ENCODE measurements around the gene C1QL4. TPM values are rescaled to one million over a fixed set of nuclear protein-coding genes. Genes with fewer than 3 reads are reported as not detected.
A peak's percentile ranks its signal among the peaks of the same experiment; 100 is the strongest.

C1QL4 gene
- total RNA-seq, 2 experiments from 2014 or later = not detected

DNA sequence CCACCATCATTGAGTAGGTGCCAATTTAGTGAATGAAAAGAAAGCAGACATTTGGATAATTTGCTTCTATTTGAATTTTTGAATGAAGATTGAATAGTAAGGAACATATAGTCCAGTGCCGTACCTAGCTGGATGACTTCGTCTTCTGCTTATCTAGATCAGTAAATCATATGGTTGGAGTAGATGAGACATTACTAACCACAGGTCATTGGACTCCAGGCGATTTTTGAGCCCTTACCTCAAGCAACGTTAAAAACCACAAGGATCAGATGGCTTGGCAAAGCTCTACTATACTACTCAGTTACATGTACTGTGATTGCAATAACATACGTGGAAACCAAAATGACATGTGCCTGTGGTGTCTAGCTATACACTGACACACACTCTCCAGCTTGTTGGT lies 28.6 kb upstream of the C1QL4 start:
- Mint-ChIP-seq H3K27ac (peak overlapping the region; percentile 55), H3K27me3 (peaks cover 6% of the 10 kb centered on the region), H3K36me3 (ENCODE audit: low read depth) (peaks cover 2% of the 10 kb centered on the region), H3K4me3 (peak overlapping the region; percentile 55), H3K9me3 (no peaks in the 10 kb centered on the region), H3K4me1 (peaks cover 36% of the 10 kb centered on the region)
- CTCF ChIA-PET = interaction anchor here (1.5 to 2.4 kb wide), 2 partner anchors 31 to 183 kb away, joined by 3 to 9 read pairs; no protein-coding TSS in a partner anchor
- no peak for DNase-seq
- POLR2A ChIA-PET = interaction anchor here (1.9 kb wide), 1 partner anchor 42 kb away, joined by 6 read pairs; the partner anchor contains the start of gene TROAP

DNA sequence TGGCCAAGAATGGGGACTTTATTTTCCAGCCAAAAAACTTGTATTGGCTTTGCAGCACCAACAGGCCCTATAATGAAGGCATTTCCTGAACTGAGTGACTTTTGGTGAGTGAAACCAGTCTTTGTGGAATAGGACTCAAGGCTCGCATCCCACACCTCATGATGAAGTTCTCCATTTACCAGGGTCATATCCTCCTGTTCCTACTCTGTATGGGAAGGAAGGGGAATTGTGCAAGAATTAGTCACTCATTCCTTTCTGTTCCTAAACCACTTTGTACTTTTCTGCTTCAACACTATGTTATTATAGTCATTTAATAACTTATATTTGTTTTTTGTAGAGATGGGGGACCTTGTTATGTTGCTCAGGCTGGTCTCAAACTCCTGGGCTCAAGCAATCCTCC lies 28.0 kb upstream of the C1QL4 start:
- ChIA-PET CTCF (interaction anchor here (0.9 to 2.4 kb wide), 3 partner anchors 32 to 149 kb away, joined by 3 to 9 read pairs (median 3); partner anchors contain the start of gene PRPH), POLR2A (no interaction called here)
- no peaks in the 10 kb centered on the region for H3K36me3 Mint-ChIP-seq (ENCODE audit: low read depth)
- H3K9me3 Mint-ChIP-seq = no peaks in the 10 kb centered on the region
- no peak overlapping the region for H3K27ac Mint-ChIP-seq
- DNase-seq = no peak
- peaks cover 6% of the 10 kb centered on the region for H3K27me3 Mint-ChIP-seq
- peaks cover 32% of the 10 kb centered on the region for H3K4me1 Mint-ChIP-seq
- H3K4me3 Mint-ChIP-seq = no peak overlapping the region

DNA sequence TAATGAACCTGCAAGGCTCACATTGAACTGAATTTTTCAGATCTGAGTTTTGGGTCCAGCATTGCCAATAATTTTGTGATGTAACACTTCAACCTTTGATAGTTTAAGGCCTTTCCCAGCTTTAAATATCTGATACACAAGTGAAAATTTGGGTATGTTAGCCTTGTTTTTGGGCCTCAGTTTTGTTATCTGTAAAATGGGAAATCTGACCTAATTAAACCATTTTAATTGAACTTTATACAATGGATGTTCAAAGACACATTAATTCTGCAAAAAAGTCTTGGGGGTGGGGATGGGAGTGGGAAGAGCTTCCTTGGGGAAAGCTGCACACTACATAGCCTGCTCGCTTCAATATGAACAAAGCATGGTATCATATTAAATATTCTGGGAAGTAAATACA lies 25.1 kb upstream of the C1QL4 start:
- Mint-ChIP-seq H3K36me3 (ENCODE audit: low read depth) (no peaks in the 10 kb centered on the region), H3K27me3 (peaks cover 19% of the 10 kb centered on the region), H3K27ac (no peak overlapping the region), H3K4me3 (no peak overlapping the region), H3K4me1 (peaks cover 12% of the 10 kb centered on the region), H3K9me3 (no peaks in the 10 kb centered on the region)
- POLR2A ChIA-PET = no interaction called here
- no peak for DNase-seq
- CTCF ChIA-PET = interaction anchor here (0.7 to 2.7 kb wide), 5 partner anchors 14 to 152 kb away, joined by 3 to 12 read pairs (median 5); no protein-coding TSS in a partner anchor

DNA sequence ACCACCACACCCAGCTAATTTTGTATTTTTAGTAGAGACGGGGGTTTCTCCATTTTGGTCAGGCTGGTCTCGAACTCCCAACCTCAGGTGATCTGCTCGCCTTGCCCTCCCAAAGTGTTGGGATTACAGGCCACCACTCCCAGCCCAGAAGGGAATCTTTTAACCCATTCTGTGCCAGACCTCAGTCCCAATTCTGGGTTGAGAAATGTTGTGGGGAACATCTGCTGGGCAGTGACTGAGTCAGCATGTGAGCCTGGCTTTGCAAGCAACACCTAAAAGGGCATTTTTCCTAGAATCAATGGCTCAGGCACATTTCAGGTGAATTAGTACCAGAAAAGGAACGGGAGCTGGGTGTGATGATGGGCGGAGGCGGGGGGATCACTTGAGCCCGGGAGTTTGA lies 22.7 kb upstream of the C1QL4 start:
- CTCF ChIA-PET = interaction anchor here (0.6 to 3.7 kb wide), 7 partner anchors 7 to 153 kb away, joined by 5 to 66 read pairs (median 15); partner anchors contain the start of genes DNAJC22 and SPATS2
- H3K36me3 Mint-ChIP-seq (ENCODE audit: low read depth) = no peaks in the 10 kb centered on the region
- DNase-seq = no peak
- H3K27ac Mint-ChIP-seq = no peak overlapping the region
- H3K27me3 Mint-ChIP-seq = peaks cover 27% of the 10 kb centered on the region
- H3K4me1 Mint-ChIP-seq = peaks cover 3% of the 10 kb centered on the region
- H3K4me3 Mint-ChIP-seq = no peak overlapping the region
- POLR2A ChIA-PET = no interaction called here
- no peaks in the 10 kb centered on the region for H3K9me3 Mint-ChIP-seq

DNA sequence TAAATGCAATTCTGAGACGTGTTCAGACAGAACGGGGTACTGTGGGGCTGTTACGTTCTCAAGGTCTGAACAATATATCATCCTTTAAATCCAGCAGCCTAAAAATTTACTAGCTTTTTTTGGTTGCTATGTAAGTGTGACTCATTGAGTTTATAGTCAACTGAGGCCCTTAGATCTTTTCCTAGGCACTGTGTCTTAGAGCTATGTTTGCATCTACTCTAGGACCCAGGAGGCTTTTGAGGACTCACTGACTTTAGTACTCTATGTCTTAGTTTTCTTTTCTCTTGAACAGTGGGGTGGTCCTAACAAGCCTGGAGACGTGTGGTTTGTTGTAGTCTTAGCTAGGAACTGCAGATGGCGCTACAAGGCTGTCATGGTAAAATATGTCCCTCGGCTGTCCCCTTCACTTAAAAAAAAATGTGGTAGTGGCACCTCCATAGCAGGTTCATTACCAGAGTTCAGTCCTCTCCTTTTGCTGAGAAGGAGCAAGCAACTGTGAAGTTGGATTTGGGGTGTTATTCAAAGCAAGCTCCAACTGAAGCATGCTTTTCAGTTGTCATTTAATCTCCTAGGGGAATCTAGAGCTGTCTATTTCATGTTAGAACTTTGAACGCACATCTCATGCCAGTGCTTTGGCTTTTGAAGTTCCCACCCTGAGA lies 21.6 kb upstream of the C1QL4 start:
- Mint-ChIP-seq H3K9me3 (no peaks in the 10 kb centered on the region), H3K36me3 (ENCODE audit: low read depth) (no peaks in the 10 kb centered on the region), H3K27me3 (peaks cover 33% of the 10 kb centered on the region), H3K27ac (no peak overlapping the region), H3K4me1 (peaks cover 3% of the 10 kb centered on the region), H3K4me3 (no peak overlapping the region)
- DNase-seq = peak; percentile 73
- POLR2A ChIA-PET = interaction anchor here (0.6 kb wide), 1 partner anchor 36 kb away, joined by 3 read pairs; the partner anchor contains the start of gene TROAP
- CTCF ChIA-PET = interaction anchor here (0.6 to 3.7 kb wide), 28 partner anchors 8 to 328 kb away, joined by 3 to 66 read pairs (median 4); partner anchors contain the start of genes C1QL4, DNAJC22 and SPATS2

- no peak overlapping the region for H3K4me3 Mint-ChIP-seq
- H3K36me3 Mint-ChIP-seq (ENCODE audit: low read depth) = no peaks in the 10 kb centered on the region
- no peak for DNase-seq
- CTCF ChIA-PET = interaction anchor here (0.6 to 3.7 kb wide), 9 partner anchors 9 to 155 kb away, joined by 3 to 66 read pairs (median 4); partner anchors contain the start of genes C1QL4 and DNAJC22
- POLR2A ChIA-PET = no interaction called here
- peaks cover 3% of the 10 kb centered on the region for H3K4me1 Mint-ChIP-seq
- no peaks in the 10 kb centered on the region for H3K9me3 Mint-ChIP-seq
- H3K27me3 Mint-ChIP-seq = peaks cover 44% of the 10 kb centered on the region
- no peak overlapping the region for H3K27ac Mint-ChIP-seq
Measured at GRCh38 chr12:49357103-49357678, 20.2 kb upstream of the C1QL4 start.

DNA sequence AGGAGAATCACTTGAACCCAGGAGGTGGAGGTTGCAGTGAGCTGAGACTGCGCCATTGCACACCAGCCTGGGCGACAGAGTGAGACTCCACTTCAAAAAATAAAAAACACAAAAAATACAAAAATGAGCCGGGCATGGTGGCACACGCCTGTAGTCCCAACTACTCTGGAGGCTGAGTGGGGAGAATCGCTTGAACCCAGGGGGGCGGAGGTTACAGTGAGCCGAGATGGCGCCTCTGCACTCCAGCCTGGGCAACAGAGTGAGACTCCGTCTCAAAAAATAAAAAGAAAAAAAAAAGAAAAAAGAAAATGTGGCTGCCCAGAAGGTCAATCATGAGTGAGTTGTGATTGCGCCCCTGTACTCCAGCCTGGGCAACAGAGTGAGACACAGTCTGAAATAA lies 18.9 kb upstream of the C1QL4 start:
- CTCF ChIA-PET = interaction anchor here (0.9 to 3.7 kb wide), 3 partner anchors 8 to 158 kb away, joined by 3 to 36 read pairs (median 3); partner anchors contain the start of gene DNAJC22
- Mint-ChIP-seq H3K4me1 (peaks cover 3% of the 10 kb centered on the region), H3K4me3 (no peak overlapping the region), H3K27me3 (peaks cover 43% of the 10 kb centered on the region), H3K9me3 (no peaks in the 10 kb centered on the region), H3K27ac (no peak overlapping the region), H3K36me3 (ENCODE audit: low read depth) (no peaks in the 10 kb centered on the region)
- no peak for DNase-seq
- POLR2A ChIA-PET = no interaction called here

DNA sequence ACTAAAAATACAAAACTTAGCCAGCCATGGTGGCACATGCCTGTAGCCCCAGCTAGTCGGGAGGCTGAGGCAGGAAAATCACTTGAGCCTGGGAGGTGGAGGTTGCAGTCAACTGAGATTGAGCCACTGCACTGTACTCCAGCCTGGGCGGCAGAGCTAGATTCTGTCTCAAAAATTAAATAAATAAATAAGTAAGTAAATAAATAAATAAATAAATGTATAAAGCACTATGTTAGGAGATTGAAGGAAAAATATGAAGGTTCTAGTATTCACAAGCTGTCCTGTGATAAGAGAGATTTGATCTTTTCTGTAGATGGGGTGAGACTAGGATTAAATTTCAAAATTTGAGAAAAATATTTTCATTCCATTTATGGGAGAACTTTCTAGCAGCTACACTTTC lies 15.4 kb upstream of the C1QL4 start:
- no peak for DNase-seq
- Mint-ChIP-seq H3K9me3 (no peaks in the 10 kb centered on the region), H3K4me3 (no peak overlapping the region), H3K27ac (no peak overlapping the region), H3K4me1 (peaks cover under 1% of the 10 kb centered on the region), H3K27me3 (peaks cover 52% of the 10 kb centered on the region), H3K36me3 (ENCODE audit: low read depth) (no peaks in the 10 kb centered on the region)
- POLR2A ChIA-PET = no interaction called here
- CTCF ChIA-PET = interaction anchor here (0.9 to 1.4 kb wide), 4 partner anchors 10 to 228 kb away, joined by 3 to 6 read pairs (median 4); partner anchors contain the start of genes C1QL4 and SPATS2

DNA sequence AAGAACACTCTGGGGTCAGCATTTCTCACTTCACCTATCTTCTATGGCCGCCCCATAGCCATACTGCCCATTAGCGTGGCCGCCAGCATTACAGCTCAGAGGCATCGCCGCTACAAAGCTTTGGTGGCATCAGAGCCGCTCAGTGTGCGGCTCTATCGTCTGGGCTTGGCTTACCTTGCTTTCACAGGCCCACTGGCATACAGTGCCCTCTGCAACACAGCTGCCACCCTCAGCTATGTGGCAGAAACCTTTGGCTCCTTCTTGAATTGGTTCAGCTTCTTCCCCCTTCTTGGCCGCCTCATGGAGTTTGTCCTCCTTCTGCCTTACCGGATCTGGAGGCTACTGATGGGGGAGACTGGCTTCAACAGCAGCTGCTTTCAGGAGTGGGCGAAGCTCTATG lies 12.3 kb upstream of the C1QL4 start:
- CTCF ChIA-PET = interaction anchor here (1.5 to 4.7 kb wide), 4 partner anchors 8 to 219 kb away, joined by 3 to 47 read pairs (median 26); partner anchors contain the start of genes PRPH and TROAP
- Mint-ChIP-seq H3K4me3 (no peak overlapping the region), H3K4me1 (peaks cover 15% of the 10 kb centered on the region), H3K36me3 (ENCODE audit: low read depth) (no peaks in the 10 kb centered on the region), H3K27me3 (peaks cover 63% of the 10 kb centered on the region), H3K9me3 (no peaks in the 10 kb centered on the region), H3K27ac (no peak overlapping the region)
- no peak for DNase-seq
- POLR2A ChIA-PET = no interaction called here

DNA sequence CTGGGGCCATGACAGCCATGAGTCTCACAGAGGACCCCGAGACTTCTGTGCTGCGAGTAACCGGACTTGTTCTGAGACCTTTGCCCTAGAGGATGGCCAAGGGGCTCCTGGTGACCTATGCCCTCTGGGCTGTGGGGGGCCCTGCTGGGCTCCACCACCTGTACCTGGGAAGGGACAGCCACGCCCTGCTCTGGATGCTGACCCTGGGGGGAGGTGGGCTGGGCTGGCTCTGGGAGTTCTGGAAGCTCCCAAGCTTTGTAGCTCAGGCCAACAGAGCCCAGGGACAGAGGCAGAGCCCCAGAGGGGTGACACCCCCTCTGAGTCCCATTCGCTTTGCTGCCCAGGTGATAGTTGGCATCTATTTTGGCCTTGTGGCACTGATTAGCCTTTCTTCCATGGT lies 11.8 kb upstream of the C1QL4 start:
- no peaks in the 10 kb centered on the region for H3K9me3 Mint-ChIP-seq
- POLR2A ChIA-PET = no interaction called here
- CTCF ChIA-PET = interaction anchor here (3.1 to 4.7 kb wide), 4 partner anchors 9 to 164 kb away, joined by 17 to 47 read pairs (median 35); partner anchors contain the start of genes PRPH and TROAP
- H3K27me3 Mint-ChIP-seq = peaks cover 67% of the 10 kb centered on the region
- no peak overlapping the region for H3K4me3 Mint-ChIP-seq
- no peak for DNase-seq
- H3K4me1 Mint-ChIP-seq = peaks cover 15% of the 10 kb centered on the region
- H3K27ac Mint-ChIP-seq = no peak overlapping the region
- no peaks in the 10 kb centered on the region for H3K36me3 Mint-ChIP-seq (ENCODE audit: low read depth)

DNA sequence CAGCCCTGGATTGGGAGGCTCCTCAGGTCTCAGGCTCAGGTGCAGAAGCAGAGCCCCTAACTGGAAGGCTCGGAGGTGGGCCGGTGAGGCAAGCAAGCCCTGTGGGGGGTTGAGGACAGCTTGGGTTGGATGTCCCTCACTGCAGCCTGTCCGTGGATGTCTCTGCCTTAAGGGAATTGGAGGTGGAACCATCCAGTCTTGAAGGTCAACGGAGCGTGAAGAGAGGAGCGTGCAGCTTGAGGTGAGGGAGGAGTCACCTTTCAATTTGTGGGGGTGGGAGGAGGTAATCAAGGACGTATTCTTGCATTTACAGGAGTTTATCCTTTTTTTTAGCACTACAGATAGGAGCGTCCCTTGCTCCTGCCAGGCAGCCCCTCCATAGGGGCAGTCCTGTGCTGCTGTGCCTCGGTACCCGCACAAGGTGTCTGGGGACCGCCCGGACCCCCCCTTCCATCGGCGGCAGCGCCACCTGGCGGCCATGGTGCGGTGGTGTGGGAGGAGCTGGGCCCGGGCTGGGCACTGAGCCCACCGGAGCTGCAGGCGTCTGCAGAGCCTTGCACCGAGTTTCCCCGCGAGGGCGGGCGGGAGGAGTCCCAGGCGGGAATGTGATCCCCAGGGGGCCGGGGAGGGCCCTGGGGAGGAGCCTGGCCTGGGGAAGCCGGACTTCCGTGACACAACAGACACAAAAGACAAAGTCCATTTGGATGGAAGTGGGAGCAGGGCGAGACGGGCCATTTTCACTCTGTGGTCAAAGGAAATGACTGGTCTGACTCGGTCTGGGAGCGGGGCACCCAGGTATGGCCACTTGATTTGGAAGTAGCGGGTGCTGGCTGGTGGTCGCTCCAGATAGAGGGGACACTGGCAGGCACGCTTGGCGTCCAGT lies 10.6 kb upstream of the C1QL4 start:
- Mint-ChIP-seq H3K9me3 (no peaks in the 10 kb centered on the region), H3K4me1 (peaks cover 25% of the 10 kb centered on the region), H3K4me3 (peak overlapping the region; percentile 48), H3K36me3 (ENCODE audit: low read depth) (no peaks in the 10 kb centered on the region), H3K27me3 (peaks cover 66% of the 10 kb centered on the region), H3K27ac (no peak overlapping the region)
- ChIA-PET POLR2A (interaction anchor here (0.6 kb wide), 1 partner anchor 56 kb away, joined by 6 read pairs; no protein-coding TSS in a partner anchor), CTCF (interaction anchor here (0.6 to 4.7 kb wide), 32 partner anchors 8 to 877 kb away, joined by 3 to 47 read pairs (median 5); partner anchors contain the start of genes C1QL4, CERS5, PRPH and SPATS2)
- peak; percentile 75 for DNase-seq

DNA sequence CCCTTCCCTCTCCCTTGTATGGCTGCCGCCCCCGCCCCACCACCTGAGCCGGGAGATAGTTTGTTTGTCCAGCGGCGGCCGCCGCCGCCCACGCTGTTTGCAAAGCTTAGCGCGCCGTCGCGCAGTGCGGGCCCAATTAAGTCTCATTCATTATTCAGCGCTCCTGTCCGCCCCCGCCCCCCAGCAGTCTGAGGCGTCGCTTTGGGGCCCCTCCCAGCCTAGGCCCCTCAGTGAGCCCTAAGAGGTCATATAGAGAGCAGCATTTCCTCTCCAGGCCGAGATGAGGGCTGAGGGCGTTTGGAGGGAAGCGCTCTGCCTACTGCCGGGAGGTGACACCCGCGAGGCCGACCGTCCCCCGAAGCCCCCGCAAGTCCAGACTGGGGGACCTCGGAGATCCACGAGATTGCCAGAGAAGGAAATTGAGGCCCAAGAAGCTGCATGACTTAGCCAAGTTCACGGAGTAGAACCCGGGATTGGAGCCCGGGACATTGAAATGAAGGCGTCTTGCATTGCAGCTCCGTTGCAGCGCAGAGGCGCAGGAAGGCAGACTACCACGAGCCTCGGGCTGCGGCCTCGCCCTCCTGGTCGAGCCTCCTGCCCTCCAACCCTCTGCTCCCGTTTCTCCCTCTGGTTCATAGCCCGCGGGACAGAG lies 9.8 kb upstream of the C1QL4 start, which contains the start of gene DNAJC22:
Gene DNAJC22, plus strand, starts transcription at position 230 of the 652 bp plus-strand sequence. CDS start 1,985 bp downstream, outside the sequence.
- peaks cover 69% of the 10 kb centered on the region for H3K27me3 Mint-ChIP-seq
- POLR2A ChIA-PET = no interaction called here
- CTCF ChIA-PET = interaction anchor here (0.5 to 4.7 kb wide), 21 partner anchors 9 to 268 kb away, joined by 3 to 47 read pairs (median 7); partner anchors contain the start of genes C1QL4, PRPH, SPATS2 and TROAP
- DNase-seq = peak; percentile 30
- no peaks in the 10 kb centered on the region for H3K9me3 Mint-ChIP-seq
- H3K4me3 Mint-ChIP-seq = peak within 1 kb of the TSS; percentile 48
- H3K27ac Mint-ChIP-seq = no peak within 1 kb of the TSS
- H3K36me3 Mint-ChIP-seq (ENCODE audit: low read depth) = no peaks in the 10 kb centered on the region
- H3K4me1 Mint-ChIP-seq = peaks cover 27% of the 10 kb centered on the region
